ENCODE results near the gene TMEM167B. TPM values are rescaled to one million over a fixed set of nuclear protein-coding genes. Genes with fewer than 3 reads are reported as not detected.
"Not testable (repeated sequence)": the region's sequence is repeated elsewhere in the genome, so short reads cannot be mapped to it uniquely, and the experiment has no call there.

The TMEM167B gene
- total and polyA plus RNA-seq, 2 of the 4 experiments (the other 2 are of a cell fraction), result 21.6 to 32.1 TPM

DNA sequence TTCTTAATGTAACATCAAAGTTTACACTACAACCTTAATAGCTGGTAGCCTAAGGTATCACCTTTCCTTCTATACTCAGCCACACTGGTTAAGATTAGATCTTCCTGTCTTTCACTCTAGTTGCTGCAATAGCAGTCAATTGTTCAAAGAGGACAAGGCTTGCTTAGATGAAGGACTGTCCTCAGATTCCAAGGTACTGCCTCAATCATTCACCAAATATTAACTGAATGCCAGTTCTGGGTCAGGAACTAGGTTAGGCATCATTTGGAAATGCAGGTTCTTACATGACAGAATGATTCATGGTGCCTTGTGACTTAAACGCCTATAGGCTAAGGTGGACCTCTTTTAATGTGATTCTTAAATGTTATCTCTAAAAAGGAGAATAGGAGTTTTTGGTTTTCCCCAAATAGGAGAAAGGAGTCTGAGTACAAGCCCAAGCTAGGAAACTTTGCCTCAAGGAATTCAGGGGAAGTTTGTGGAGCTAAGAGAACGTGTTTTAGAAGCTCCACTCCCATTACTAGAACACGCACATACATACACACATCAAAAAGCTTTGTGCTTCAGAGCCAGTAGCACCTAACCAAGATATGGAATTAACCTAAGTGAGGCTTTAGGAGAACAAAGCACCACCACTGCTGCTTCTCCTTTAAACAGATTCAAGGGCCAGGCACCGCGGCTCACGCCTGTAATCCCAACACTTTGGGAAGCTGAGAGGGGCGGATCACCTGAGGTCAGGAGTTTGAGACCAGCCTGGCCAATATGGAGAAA, 40.2 kb upstream of the TMEM167B start:
- H3K27ac ChIP-seq (ENCODE audit: insufficient read depth, low read length), result no peak overlapping the region
- POLR2A ChIA-PET (ENCODE audit: unreplicated experiment), result no interaction called here
- no peak overlapping the region for H2BK20ac ChIP-seq (ENCODE audit: low read depth, low read length)
- H3K23ac ChIP-seq (ENCODE audit: low read depth, low read length), result no peak overlapping the region
- H3K4me1 ChIP-seq (ENCODE audit: control insufficient read depth, insufficient read depth, low read length), result no peaks in the 10 kb centered on the region
- no peaks in the 10 kb centered on the region for H3K9me1 ChIP-seq (ENCODE audit: insufficient read depth, low read length)
- WGBS, 2 experiments (ENCODE audit: extremely low coverage in 2 of 2, insufficient read length in 1 of 2), result 69% methylated on average over 4 of the region's 7 CpGs; no CpG with 5 or more reads in 1 of the 2 experiments
- DNase-seq, result no peak
- no peak overlapping the region for H4K8ac ChIP-seq (ENCODE audit: low read depth in 2 of 2, low read length in 2 of 2)
- intact Hi-C loops (cut with micrococcal nuclease), result no loop called here
- no peak for ATAC-seq (ENCODE audit: low read depth)
- no peaks in the 10 kb centered on the region for H3K9me3 ChIP-seq (ENCODE audit: control insufficient read depth, insufficient read depth, low read length)
- no peaks in the 10 kb centered on the region for H3K79me1 ChIP-seq (ENCODE audit: low read depth in 1 of 2, low read length in 2 of 2)
- no peak overlapping the region for H3K14ac ChIP-seq (replicated peaks; ENCODE audit: low read depth, low read length)
- no peaks in the 10 kb centered on the region for H4K20me1 ChIP-seq (ENCODE audit: insufficient read depth, low read length)
- H3K56ac ChIP-seq (ENCODE audit: extremely low read depth, insufficient read depth, low read length), result no peak overlapping the region
- no peak overlapping the region for H3K4me3 ChIP-seq (ENCODE audit: insufficient read depth, low read depth, low read length)
- H3K9ac ChIP-seq (ENCODE audit: low read depth, low read length), result no peak overlapping the region
- no peaks in the 10 kb centered on the region for H3K27me3 ChIP-seq (ENCODE audit: control insufficient read depth, insufficient read depth, low read length)
- no peak overlapping the region for H2BK5ac ChIP-seq (ENCODE audit: low read depth, low read length, poor library complexity, severe bottlenecking)
- H2BK120ac ChIP-seq (ENCODE audit: low read depth, low read length), result no peak overlapping the region
- no peak overlapping the region for H3K4me2 ChIP-seq (ENCODE audit: low read depth, low read length)
- in situ Hi-C loops (cut with MboI; ENCODE audit: low sequenced_read_pairs), result no loop called here
- CTCF ChIA-PET, result no interaction called here
- no peak overlapping the region for H4K91ac ChIP-seq (ENCODE audit: insufficient read depth, low read depth, low read length)
- no peaks in the 10 kb centered on the region for H3K36me3 ChIP-seq (ENCODE audit: control insufficient read depth, insufficient read depth, low read length)
- TF ChIP-seq MXI1 (IDR thresholded peaks at IDR 0.05; ENCODE audit: borderline replicate concordance, low read depth, low read length), result no peak
- H2AK5ac ChIP-seq (ENCODE audit: low read depth, low read length), result no peak overlapping the region
- no peak overlapping the region for H3K4ac ChIP-seq (ENCODE audit: low read depth, low read length)
- no TSS peak for BruUV-seq (replicated peaks)
- no peak overlapping the region for H2AFZ ChIP-seq (replicated peaks; ENCODE audit: low read length, poor library complexity)
- H2AK9ac ChIP-seq (replicated peaks; ENCODE audit: low read depth, low read length, poor library complexity), result no peak overlapping the region
- no peak overlapping the region for H2BK15ac ChIP-seq (ENCODE audit: low read depth, low read length)
- H3K18ac ChIP-seq (ENCODE audit: low read depth, low read length), result no peak overlapping the region
- H4K5ac ChIP-seq (ENCODE audit: low read depth, low read length), result no peak overlapping the region
- dilution Hi-C loops (cut with HindIII; ENCODE audit: low sequenced_read_pairs, unreplicated experiment), result no loop called here

DNA sequence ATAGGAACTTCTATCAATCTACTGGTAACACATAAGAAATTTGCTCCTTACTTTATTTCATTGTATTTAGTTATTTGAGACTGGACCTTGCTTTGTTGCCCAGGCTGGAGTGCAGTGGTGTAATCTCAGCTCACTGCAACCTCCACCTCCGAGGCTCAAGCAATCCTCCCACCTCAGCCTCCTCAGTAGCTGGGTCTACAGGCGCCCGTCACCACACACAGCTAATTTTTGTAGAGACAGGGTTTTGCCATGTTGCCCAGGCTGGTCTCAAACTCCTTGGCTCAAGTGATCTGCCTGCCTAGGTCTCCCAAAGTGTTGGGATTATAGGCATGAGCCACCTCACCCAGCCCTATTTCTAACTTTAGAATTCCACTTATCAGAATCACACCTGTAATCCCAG, 38.4 kb upstream of the TMEM167B start:
- not testable (repeated sequence) for BruUV-seq (replicated peaks)

More for the DNA sequence above, 38.4 kb upstream of the TMEM167B start:
- H4K8ac ChIP-seq (ENCODE audit: low read depth in 2 of 2, low read length in 2 of 2); H3K14ac ChIP-seq (replicated peaks; ENCODE audit: low read depth, low read length); H3K79me1 ChIP-seq (ENCODE audit: low read depth in 1 of 2, low read length in 2 of 2); dilution Hi-C loops (cut with HindIII; ENCODE audit: low sequenced_read_pairs, unreplicated experiment); H2BK20ac ChIP-seq (ENCODE audit: low read depth, low read length); H3K9ac ChIP-seq (ENCODE audit: low read depth, low read length); H2AFZ ChIP-seq (replicated peaks; ENCODE audit: low read length, poor library complexity); H4K91ac ChIP-seq (ENCODE audit: insufficient read depth, low read depth, low read length); H3K4me2 ChIP-seq (ENCODE audit: low read depth, low read length); H4K5ac ChIP-seq (ENCODE audit: low read depth, low read length); H2AK5ac ChIP-seq (ENCODE audit: low read depth, low read length); H3K18ac ChIP-seq (ENCODE audit: low read depth, low read length); H3K36me3 ChIP-seq (ENCODE audit: control insufficient read depth, insufficient read depth, low read length); H3K9me1 ChIP-seq (ENCODE audit: insufficient read depth, low read length); H3K9me3 ChIP-seq (ENCODE audit: control insufficient read depth, insufficient read depth, low read length); H2BK120ac ChIP-seq (ENCODE audit: low read depth, low read length); H3K4ac ChIP-seq (ENCODE audit: low read depth, low read length); H4K20me1 ChIP-seq (ENCODE audit: insufficient read depth, low read length); H2BK5ac ChIP-seq (ENCODE audit: low read depth, low read length, poor library complexity, severe bottlenecking); DNase-seq; H2BK15ac ChIP-seq (ENCODE audit: low read depth, low read length); H2AK9ac ChIP-seq (replicated peaks; ENCODE audit: low read depth, low read length, poor library complexity); H3K27ac ChIP-seq (ENCODE audit: insufficient read depth, low read length); H3K27me3 ChIP-seq (ENCODE audit: control insufficient read depth, insufficient read depth, low read length); H3K56ac ChIP-seq (ENCODE audit: extremely low read depth, insufficient read depth, low read length); H3K4me1 ChIP-seq (ENCODE audit: control insufficient read depth, insufficient read depth, low read length); H3K4me3 ChIP-seq (ENCODE audit: insufficient read depth, low read depth, low read length); H3K23ac ChIP-seq (ENCODE audit: low read depth, low read length); CTCF ChIA-PET; in situ Hi-C loops (cut with MboI; ENCODE audit: low sequenced_read_pairs); ATAC-seq (ENCODE audit: low read depth); POLR2A ChIA-PET (ENCODE audit: unreplicated experiment); intact Hi-C loops (cut with micrococcal nuclease): not testable (repeated sequence)
- no CpG with 5 or more reads among the region's 3 CpGs for WGBS, 2 experiments (ENCODE audit: extremely low coverage in 2 of 2, insufficient read length in 1 of 2)
